Neural cell (in vitro differentiated cells): Measurements from ENCODE around the gene CTSH.

Experiments
- CTCF ChIP-seq: fragments of 450-650 bp; IDR thresholded peaks from 2 replicates; pipeline ENCODE4 v1.5.1; 2014; ENCODE audit warnings: antibody characterized with exemption, mild to moderate bottlenecking, moderate library complexity; ENCODE audit not compliant: poor library complexity, severe bottlenecking
- EP300 ChIP-seq: fragments of 450-650 bp; conservative IDR thresholded peaks from 2 replicates; pipeline ENCODE4 v1.6.1; 2014; ENCODE audit warnings: antibody characterized with exemption, mild to moderate bottlenecking, moderate library complexity; ENCODE audit not compliant: poor library complexity, severe bottlenecking
- EZH2 ChIP-seq: fragments of 200-600, 300-800 bp; shearing (Covaris generic), sonication (generic); IDR thresholded peaks from 2 replicates; pipeline ENCODE4 v1.6.1; 2014; ENCODE audit warnings: antibody characterized with exemption, low read length, borderline replicate concordance, mild to moderate bottlenecking; ENCODE audit not compliant: insufficient read depth, poor library complexity, severe bottlenecking
- MXI1 ChIP-seq: fragments of 450-650 bp; conservative IDR thresholded peaks from 2 replicates; pipeline ENCODE4 v1.6.1; 2014; ENCODE audit warnings: antibody characterized with exemption, mild to moderate bottlenecking; ENCODE audit not compliant: poor library complexity, severe bottlenecking
- SMC3 ChIP-seq: fragments of 450-650 bp; conservative IDR thresholded peaks from 2 replicates; pipeline ENCODE4 v1.6.1; 2014; ENCODE audit warnings: antibody characterized with exemption, mild to moderate bottlenecking, moderate library complexity; ENCODE audit not compliant: poor library complexity
- TAF1 ChIP-seq: IDR thresholded peaks from 2 replicates; pipeline ENCODE4 v1.6.1; 2012; ENCODE audit warnings: low read depth
- TF ChIP-seq, protein P1 (sequence below): IDR thresholded peaks from 2 replicates; pipeline ENCODE4 v1.6.1; 2012; ENCODE audit warnings: borderline replicate concordance

- TF ChIP-seq CTCF: no peak
- TF ChIP-seq, protein P1, sequence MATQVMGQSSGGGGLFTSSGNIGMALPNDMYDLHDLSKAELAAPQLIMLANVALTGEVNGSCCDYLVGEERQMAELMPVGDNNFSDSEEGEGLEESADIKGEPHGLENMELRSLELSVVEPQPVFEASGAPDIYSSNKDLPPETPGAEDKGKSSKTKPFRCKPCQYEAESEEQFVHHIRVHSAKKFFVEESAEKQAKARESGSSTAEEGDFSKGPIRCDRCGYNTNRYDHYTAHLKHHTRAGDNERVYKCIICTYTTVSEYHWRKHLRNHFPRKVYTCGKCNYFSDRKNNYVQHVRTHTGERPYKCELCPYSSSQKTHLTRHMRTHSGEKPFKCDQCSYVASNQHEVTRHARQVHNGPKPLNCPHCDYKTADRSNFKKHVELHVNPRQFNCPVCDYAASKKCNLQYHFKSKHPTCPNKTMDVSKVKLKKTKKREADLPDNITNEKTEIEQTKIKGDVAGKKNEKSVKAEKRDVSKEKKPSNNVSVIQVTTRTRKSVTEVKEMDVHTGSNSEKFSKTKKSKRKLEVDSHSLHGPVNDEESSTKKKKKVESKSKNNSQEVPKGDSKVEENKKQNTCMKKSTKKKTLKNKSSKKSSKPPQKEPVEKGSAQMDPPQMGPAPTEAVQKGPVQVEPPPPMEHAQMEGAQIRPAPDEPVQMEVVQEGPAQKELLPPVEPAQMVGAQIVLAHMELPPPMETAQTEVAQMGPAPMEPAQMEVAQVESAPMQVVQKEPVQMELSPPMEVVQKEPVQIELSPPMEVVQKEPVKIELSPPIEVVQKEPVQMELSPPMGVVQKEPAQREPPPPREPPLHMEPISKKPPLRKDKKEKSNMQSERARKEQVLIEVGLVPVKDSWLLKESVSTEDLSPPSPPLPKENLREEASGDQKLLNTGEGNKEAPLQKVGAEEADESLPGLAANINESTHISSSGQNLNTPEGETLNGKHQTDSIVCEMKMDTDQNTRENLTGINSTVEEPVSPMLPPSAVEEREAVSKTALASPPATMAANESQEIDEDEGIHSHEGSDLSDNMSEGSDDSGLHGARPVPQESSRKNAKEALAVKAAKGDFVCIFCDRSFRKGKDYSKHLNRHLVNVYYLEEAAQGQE: no peak
- TF ChIP-seq EZH2: no peak
- TF ChIP-seq SMC3: no peak
- TF ChIP-seq MXI1: no peak
- TF ChIP-seq TAF1: no peak
- TF ChIP-seq EP300: no peak
These were observed 38.6 kb downstream of the CTSH start for GRCh38 chr15:78906316-78906620.
